ENCODE data around the gene HCAR3. TPM values are rescaled to one million over a fixed set of nuclear protein-coding genes. Genes with fewer than 3 reads are reported as not detected.

Gene HCAR3
- total and polyA plus RNA-seq, 2 of the 13 experiments (the other 11 are each of a cell fraction or from before 2014, with no cell fraction given), result 0.11 to 12.8 TPM

- TF ChIP-seq UBTF (CRISPR knock-in tag; IDR thresholded peaks at IDR 0.05) (no peak), ZNF709 (CRISPR knock-in tag; IDR thresholded peaks at IDR 0.05) (no peak), REPIN1 (CRISPR knock-in tag; IDR thresholded peaks at IDR 0.05; ENCODE audit: borderline replicate concordance, low read depth) (no peak), ZNF710 (CRISPR knock-in tag; IDR thresholded peaks at IDR 0.05; ENCODE audit: borderline replicate concordance) (no peak; the same call in 1 of the 2 replicates), ERF (CRISPR knock-in tag; IDR thresholded peaks at IDR 0.05) (0 out of 2 replicates have a peak, but pooled peaks have one; percentile 24), ZNF570 (CRISPR knock-in tag; IDR thresholded peaks at IDR 0.05; ENCODE audit: borderline replicate concordance) (no peak), ZNF432 (CRISPR knock-in tag; IDR thresholded peaks at IDR 0.05; ENCODE audit: borderline replicate concordance) (no peak), ZNF761 (CRISPR knock-in tag; conservative IDR thresholded peaks at IDR 0.05) (no peak), FOSL2 (CRISPR knock-in tag; IDR thresholded peaks at IDR 0.05) (peak; percentile 36; the same call in 1 of the 2 replicates), ZNF775 (CRISPR knock-in tag; IDR thresholded peaks at IDR 0.05; ENCODE audit: borderline replicate concordance) (no peak), REST (IDR thresholded peaks at IDR 0.05; ENCODE audit: borderline replicate concordance in 1 of 2, low read depth in 1 of 2, low read length in 2 of 2) (no peak; a peak in 1 of 4 replicates), PAX8 (CRISPR knock-in tag; IDR thresholded peaks at IDR 0.05; ENCODE audit: borderline replicate concordance) (no peak), GLMP (CRISPR knock-in tag; IDR thresholded peaks at IDR 0.05; ENCODE audit: borderline replicate concordance) (no peak), ZNF672 (CRISPR knock-in tag; IDR thresholded peaks at IDR 0.05) (no peak), ZNF18 (CRISPR knock-in tag; IDR thresholded peaks at IDR 0.05; ENCODE audit: insufficient replicate concordance) (no peak), YEATS4 (CRISPR knock-in tag; IDR thresholded peaks at IDR 0.05; ENCODE audit: borderline replicate concordance) (peak; percentile 36; the same call in 1 of the 2 replicates), FOXA3 (CRISPR knock-in tag; IDR thresholded peaks at IDR 0.05) (peak; percentile 57; the same call in 1 of the 2 replicates), BCL6 (CRISPR knock-in tag; IDR thresholded peaks at IDR 0.05) (peak; percentile 23; the same call in 1 of the 2 replicates), SOX5 (CRISPR knock-in tag; IDR thresholded peaks at IDR 0.05; ENCODE audit: borderline replicate concordance) (peak; percentile 78; the same call in 1 of the 2 replicates)
Observed at GRCh38 chr12:122721057-122721545, 4.5 kb upstream of the HCAR3 start (continued).
